Measurements from ENCODE around the gene CACNA2D4.

CACNA2D4 gene

DNA sequence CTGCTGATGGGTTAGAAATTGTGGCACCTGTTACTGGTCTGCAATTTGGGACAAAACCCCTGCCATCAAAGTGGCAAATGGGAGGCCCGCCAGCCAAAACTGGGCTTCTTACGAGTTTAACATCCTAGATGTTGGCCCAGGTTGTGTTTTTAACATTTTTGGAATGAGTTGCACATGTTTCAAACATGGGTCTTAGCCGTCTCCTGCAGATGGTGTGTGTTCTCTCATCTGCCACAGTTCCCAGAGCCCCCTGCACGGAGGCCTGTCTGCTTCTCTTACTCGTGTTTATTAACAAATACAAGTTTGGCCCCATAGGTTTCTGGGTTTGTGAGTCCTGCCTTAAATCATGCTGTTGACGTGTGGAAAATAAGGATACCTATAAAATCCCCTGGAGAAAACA, 46.5 kb downstream of the CACNA2D4 start:
- no peak for DNase-seq (ENCODE audit: low read depth, low spot score)

DNA sequence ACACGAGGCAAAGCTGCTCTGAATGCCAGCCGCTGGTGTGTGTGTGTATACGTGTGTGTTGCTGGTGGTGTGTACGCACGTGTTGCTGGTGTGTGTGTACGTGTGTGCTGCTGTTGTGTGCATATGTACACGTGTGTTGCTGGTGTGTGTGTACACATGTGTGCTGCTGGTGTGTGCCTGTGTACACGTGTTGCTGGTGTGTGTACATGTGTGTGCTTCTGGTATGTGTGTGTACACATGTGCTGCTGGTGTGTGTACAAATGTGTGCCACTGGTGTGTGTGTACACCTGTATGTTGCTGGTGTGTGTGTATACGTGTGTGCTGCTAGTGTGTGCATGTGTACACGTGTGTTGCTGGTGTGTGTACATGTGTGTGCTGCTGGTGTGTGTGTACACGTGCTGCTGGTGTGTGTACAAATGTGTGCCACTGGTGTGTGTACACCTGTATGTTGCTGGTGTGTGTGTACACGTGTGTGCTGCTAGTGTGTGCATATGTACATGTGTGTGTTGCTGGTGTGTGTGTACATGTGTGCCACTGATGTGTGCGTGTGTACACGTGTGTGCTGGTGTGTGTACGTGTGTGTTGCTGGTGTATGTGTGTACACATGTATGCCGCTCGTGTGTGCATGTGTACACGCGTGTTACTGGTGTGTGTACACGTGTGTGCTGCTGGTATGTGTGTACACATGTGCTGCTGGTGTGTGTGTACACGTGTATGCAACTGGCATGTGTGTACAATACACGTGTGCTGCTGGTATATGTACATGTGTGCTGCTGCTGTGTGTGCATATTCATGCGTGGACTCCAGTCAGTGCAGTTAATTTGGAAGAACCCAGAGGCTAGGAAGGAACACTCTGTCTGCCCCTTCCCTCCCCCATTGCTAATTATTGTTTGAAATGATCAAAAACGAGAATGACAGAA, 47.2 kb downstream of the CACNA2D4 start:
- no peak for DNase-seq (ENCODE audit: low read depth, low spot score)

DNA sequence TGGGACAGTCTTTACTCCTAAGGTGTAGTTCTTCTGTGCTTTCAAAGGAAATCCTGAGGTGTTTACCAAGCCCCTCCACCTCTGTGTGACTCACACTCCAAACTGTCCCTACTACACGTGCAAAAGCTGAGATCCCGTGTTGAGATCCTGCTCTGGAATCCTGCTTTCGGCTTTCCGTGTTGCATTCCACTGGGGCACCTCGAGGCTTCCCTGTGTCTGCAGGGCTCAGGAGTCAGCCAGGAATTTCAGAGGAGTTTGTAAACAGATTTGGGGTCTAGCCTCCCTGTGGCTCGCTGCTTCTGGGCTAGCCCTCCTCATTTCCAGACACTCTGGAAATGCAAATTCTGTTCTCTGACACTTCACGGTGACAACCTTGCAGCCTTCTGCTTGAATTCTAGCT, 48.4 kb downstream of the CACNA2D4 start:
- DNase-seq (ENCODE audit: low read depth, low spot score), result no peak

DNA sequence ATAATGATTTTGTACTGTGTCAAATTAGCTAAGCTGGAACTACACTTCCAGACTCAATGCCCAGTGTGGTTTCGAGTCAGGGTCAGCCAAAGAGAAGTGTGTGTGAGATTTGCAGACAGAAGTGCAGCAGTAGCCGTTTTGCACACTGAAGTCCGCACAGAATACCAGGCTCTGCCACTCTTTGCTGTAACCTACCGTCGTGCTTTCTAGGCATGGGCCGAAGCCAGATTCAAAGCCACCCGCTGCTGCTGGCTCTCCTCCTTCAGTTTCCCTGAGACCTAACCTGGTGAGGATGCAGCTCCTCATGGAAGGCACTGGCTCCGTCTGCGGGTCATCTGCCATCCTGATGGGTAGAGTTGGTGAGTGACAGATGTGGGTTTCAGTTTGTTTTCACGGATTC, 49.3 kb downstream of the CACNA2D4 start:
- DNase-seq (ENCODE audit: low read depth, low spot score), result no peak

DNA sequence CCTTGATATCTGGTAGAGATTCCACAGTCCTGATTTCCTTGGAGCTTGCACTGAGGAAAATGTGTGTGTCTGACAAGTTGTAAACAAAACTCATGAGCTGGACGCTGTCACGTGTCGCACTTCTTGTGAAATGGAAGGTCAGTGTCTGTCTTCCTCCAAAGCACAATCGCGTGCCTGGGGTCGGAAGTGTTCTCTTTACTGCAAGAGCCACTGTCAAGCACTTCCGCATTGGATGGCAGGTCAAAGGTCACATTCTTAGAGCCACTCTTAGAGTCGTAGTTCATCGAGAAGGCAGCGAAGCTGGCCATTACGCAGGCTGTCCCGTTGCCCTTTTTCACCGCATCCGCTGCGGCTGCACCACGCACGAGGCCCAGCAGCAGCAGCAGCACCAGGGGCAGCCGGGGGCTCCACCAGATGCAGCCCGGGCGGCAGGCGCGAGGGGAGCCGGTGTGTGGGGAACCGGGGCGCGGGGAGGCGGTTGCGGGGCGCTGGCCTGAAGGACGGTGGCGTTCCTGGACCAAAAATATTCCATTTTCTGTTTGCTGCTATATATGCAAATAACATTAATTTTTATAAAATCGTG, 53.1 kb downstream of the CACNA2D4 start:
- no peak for DNase-seq (ENCODE audit: low read depth, low spot score)

DNA sequence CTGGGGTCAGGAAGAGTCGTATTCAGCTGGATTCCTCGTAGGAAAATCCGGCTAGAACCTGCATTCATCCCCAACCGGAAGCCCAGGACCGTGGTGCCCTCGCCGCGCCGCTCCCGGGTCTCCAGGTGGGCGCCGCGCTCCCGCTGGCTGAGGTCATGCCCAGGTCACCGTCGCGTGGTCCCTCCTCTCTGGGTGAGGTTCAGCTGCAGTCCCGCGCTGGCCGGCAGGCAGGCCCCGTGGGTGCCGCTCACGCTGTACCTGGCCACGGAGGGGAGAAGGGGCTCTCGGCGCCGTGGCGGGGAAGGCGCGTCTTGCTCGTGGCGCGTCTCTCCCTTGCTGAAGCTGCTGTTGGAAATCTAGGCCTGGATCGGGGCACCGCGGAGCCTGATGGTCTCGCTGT, 53.6 kb downstream of the CACNA2D4 start:
- no peak for DNase-seq (ENCODE audit: low read depth, low spot score)

DNA sequence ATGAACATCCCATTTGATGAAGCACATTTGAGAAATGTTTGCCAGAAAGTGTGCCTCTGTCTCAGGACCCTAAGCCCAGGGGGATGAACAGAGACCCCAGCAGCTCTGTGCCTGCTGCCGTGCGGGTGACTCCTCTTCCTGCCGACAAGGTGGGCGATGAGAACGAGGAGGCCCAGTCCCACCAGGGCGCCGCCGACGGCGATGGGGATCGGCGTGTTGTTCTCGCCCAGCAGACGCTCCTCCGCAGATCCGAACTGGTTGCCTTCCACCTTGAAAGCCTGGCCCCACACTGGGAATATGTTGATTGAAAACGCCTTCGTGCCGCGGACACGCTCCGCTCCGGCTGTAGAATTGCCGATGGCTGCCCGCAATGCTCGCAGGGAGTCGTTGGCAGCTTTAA, 54.0 kb downstream of the CACNA2D4 start:
- no peak for DNase-seq (ENCODE audit: low read depth, low spot score)

DNA sequence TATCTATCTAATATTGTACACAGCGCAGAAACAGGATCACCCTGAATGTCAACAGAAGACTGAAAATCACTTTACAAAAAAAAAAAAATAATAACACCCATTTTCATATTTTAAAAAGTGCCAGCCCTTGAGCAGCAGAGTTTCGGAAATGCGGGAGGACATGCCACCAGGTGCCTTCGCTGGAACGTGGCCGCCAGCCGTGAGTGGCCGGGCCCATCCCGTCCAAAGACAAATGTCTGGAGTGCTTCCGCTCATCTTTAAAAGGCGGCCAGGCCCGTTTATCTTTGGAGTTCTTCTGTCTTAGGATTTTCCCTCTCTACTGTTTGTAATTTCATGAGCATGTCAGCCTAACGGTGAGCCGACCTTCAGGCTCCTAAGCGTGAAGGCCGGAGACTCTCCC, 54.6 kb downstream of the CACNA2D4 start:
- no peak for DNase-seq (ENCODE audit: low read depth, low spot score)

DNA sequence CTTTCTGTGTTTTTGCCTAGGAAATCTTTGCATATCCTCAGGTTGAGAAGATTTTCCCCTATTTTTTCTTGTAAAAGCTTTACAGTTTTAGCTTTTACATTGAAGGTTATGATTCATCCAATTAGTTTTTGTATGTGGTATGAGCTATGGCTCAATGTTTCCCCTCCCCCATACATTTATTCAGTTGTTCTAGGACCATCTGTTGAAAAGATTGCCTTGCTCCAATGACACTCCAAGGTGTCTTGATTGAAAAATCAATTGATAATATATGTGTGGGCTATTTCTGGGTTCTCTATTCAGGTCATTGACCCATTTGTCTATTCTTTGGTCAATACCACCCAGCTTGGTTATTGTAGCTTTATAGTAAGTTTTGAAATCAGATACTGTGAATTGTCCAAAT, 55.5 kb downstream of the CACNA2D4 start:
- DNase-seq (ENCODE audit: low read depth, low spot score), result no peak

DNA sequence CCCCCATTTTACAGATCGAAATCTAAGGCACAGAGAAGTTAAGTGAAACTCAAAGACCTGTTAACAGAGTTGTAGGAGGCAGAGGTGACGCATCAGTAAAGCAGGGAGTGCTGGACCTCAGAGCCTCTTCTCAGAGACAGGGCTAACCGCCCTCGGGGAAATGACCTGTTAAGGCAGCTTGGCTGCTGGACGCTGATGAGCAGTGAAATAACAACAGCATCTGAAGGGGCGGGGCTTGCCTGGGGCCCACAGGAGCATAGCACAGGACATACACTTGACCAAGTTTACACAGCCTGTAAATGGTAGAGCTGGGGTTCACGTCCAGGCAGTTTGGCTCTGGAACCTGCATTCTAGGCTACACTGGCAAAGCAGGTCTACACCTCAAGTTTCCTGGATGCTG, 58.8 kb downstream of the CACNA2D4 start:
- DNase-seq (ENCODE audit: low read depth, low spot score), result no peak

DNA sequence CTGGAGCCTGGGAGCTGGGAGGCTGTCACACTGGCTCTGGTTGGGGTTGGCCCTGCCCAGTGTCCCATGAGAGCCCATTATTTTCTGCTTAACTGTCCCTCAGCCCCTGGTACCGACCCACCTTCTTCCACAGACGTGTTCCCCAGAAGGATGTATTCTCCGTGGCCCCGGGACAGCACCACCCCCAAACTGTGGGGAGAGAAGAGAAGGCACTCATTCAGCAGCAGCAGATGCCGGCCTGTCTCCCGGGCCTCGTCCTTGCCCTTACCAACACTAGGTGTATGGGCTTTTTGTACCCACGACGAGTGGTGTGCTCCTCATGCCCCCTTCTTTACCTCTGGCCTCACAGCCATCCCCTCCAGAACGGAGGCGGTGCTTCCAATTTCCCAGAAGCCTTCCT, 60.0 kb downstream of the CACNA2D4 start:
- DNase-seq (ENCODE audit: low read depth, low spot score), result no peak

DNA sequence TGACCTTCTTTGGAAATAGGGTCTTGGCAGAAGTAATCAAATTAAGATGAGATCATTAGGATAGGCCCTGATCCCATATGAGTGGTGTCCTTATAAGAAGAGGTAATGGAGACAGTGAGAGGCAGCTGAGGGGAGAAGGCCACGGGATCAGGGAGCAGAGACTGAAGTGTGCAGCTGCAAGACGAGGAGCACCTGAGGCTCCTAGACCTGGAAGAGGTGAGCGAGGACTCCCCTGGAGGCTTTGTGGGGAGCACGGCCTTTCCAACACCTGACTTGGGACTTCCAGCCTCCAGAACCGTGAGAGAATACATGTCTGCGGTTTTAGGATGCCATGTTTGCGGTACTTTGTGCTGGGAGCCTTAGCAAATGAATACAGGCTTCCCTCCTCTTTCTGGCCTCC, 60.6 kb downstream of the CACNA2D4 start:
- no peak for DNase-seq (ENCODE audit: low read depth, low spot score)

DNA sequence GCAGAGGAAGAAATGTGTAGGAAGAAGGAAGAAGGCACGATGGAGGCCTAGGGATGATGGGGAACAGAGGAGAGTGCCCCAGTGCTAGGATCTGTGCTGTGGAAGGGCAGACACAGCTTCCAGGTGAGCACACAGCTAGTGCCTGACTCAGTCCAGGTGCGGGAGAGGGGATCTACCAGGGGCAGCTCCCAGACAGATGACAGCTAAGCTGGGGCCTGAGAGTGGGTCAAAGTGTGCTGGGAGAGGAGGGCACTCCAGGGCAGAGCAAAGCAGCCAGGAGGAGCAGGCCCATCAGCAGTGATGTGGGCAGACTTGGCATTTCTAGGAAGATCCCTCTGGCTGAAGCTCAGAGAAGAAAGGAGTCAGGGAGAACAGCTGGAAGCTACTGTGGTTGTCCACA, 61.4 kb downstream of the CACNA2D4 start:
- no peak for DNase-seq (ENCODE audit: low read depth, low spot score)

DNA sequence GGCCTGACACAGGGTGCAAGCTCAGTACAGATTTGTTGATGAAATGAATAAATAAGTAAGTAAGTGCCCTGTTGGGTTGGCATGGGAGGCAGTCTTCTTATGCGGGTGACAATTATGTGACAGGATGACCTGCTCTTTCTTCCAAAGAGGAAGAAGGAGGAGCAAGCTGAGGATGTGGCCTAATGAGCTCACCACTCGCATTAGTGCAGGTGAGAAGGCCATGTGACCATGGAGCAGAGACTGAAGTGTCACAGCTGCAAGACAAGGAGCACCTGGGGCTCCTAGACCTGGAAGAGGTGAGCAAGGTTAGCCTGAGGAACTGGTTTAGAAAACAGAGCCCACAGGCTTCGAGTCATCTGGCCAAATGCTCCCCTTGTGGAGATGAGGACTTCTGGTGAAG, 63.2 kb downstream of the CACNA2D4 start:
- no peak for DNase-seq (ENCODE audit: low read depth, low spot score)

DNA sequence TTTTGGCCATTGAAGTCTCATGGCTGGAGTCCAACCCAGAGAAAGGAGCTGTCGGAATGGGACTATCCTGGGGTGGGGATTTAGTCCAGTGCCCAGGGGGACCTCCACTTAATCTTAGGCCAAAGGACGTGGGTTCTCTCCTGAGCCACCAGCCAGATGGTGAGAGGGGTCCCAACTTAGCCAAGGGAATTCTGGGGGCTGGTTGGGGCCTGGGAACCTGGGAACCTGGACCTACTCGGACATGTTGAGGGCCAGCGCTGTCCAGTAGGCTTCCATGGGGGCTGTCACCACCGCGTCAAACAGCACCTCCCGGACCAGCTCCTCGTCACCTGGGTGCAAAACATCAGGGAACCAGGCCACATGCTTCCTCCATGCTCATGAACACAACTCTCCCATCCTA, 64.7 kb downstream of the CACNA2D4 start:
- DNase-seq (ENCODE audit: low read depth, low spot score), result no peak

DNA sequence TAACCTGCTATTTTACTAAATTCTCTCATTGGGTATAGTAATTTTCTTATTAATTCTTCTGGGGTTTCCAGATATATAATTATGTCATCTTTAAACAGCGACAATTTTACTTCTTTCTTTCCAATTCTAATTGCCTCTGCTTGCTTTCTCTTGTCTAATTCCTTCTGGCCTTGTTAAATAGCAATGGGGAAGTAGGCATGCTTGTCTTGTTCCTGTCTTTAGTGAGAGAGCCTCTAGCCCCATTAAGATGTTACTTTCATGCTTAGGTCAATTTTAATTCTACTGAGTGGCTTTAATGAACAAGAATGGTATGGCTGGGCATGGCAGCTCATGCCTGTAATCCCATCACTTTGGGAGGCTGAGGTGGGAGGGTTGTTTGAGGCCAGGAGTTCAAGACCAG, 66.4 kb downstream of the CACNA2D4 start:
- DNase-seq (ENCODE audit: low read depth, low spot score), result no peak

DNA sequence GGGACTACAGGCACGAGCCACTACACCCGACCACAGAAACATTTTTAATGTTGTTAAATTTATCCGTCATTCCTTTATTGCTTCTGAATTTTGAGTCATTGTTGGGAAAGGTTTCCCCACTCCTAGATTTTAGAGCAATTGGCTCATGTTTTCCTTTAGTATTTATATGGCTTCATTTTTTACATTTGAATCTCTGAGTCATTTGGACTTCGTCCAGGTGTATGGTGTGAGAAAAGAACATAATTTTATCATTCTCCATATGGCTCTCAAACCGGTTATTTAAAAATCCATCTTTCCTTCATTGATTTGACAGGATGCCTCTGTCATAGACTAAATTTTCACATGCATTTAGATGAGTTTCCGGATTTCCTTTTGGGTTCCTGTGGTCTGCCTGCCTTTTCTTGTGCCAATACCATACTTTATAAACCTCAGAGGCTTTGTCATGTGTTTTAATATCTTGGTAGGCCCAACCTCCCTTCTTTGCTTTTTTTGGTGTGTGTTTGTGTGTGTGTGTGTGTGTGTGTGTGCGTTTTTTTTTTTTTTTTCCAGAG, 67.2 kb downstream of the CACNA2D4 start:
- no peak for DNase-seq (ENCODE audit: low read depth, low spot score)

DNA sequence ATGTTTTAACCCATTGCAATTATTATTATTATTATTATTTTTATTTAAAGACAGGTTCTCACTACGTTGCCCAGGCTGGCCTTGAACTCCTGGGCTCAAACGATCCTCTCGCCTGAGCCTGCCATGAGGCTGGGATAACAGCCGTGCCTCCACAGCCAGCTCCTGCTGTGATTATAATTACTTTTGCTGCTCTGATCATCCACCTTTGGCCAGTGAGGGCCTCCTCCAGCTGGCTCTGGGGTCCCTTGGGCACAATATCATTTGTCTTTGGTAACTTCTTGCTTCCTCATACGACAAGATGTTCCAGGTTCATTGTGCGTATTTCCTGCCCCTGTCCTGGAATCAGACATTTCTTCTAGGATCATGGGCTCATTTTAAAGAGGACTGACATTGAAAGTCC, 69.7 kb downstream of the CACNA2D4 start:
- DNase-seq (ENCODE audit: low read depth, low spot score), result no peak

DNA sequence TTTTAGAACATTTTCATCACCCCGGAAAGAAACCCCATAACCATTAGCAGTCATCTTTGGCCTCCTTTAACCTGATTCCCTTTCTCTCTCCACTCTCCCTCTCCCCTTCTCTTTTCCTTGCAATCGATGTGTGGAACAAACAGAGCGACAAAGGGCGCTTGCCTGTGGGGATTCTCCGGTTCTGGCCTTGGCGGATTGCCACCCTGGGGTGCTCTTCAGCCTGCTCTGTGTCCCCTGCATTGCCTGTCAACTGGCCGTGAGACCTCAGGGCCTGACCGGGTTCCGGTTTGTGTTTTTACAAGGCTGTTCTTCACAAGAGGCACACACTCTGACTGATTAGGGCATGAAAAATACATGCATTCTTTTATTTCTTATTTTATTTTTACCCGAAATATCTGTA, 70.3 kb downstream of the CACNA2D4 start:
- DNase-seq (ENCODE audit: low read depth, low spot score), result no peak

DNA sequence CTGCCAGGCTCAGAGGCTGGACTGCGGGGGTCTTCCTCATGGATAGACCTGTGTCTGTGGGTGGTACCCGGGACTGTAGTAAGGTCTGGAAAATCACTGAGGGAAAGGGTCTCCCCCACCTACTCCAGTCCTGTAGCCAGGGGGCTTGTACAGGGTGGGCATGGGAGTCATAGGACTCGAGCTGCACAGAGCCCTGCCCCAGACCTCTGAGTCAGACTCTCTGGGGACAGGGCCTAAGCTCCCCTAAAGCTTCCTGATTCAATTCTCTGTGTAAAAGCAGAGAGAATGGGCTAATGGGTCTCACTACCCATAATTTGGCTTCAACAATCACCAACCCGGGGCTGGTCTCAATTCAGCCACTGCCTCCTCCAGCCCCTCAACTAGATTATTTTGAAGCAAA, 71.0 kb downstream of the CACNA2D4 start:
- DNase-seq (ENCODE audit: low read depth, low spot score), result no peak

DNA sequence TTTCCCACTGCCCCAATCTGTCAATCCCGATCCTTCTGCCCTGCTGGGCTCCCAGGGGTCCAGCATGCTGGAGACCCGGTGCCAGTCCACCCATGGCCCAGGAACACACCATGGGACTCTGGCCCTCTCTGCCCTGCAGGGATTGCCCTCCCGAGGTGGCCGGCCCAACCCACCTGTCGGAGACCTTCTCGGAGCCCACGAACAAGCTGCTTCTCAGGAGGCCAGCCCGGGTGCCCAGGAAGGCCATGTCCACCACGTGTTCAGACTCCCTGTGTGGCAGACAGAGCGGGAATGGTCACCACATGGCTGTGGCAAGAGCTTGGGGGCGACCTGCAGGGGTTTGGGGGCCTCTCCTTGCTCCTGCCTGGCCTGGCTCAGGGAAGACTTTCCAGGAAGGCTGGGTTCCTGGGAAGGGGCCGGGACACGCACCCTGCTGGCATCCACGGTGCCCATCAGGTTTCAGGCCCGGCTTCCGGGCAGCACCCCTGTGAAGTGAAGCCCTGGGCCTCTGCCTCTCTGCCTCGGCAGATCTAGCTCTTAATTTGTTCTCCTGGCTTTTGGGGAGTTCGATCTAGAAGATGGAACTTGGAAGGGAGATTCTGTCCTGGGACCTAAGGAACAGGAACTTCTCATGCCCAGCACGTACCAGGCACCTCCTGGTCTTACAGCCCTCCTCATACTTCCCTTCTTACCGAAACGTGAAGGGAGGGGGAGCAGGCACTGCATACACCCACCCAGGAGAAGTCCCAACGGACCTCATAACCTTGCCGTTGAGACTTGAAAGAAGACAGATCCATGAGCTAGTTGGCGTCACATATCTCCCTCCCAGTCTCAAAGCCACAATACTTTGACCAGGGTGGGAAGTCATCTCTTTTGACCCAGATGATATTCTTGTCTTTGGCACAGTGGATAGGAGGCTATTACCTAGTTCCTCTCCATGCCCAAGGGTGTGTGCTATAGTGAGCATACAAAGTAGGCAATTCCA, 71.7 kb downstream of the CACNA2D4 start:
- no peak for DNase-seq (ENCODE audit: low read depth, low spot score)

DNA sequence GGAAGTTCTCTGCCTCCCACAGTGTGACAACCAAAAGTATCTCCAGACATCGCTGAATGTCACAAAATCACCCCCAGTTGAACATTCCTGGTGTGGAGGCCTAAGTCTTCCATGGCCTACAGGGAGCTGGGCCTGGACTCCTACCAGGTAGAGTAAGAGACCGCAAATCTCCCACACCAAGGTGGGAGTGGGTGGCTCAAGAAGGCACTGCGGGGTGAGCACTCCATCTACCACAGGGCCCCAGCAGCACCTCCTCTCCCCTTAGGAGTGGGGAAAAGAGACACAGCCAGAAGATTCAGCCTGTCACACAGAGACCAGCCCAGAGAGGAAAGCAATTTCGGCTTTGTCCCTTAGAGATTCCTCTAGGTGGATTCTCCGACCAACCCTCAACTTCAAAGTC, 72.6 kb downstream of the CACNA2D4 start:
- DNase-seq (ENCODE audit: low read depth, low spot score), result no peak

Measured in smooth muscle cell of the brain vasculature (primary cell).